Measurements from ENCODE around the gene ENPP3. TPM values are rescaled to one million over a fixed set of nuclear protein-coding genes. Genes with fewer than 3 reads are reported as not detected.

The ENPP3 gene
- total and polyA plus RNA-seq, 10 of the 15 experiments (the other 5 are each of a cell fraction or from before 2014, with no cell fraction given) = 0.01 TPM; not detected in 9

- POLR2A ChIA-PET = no interaction called here
Measured at GRCh38 chr6:131594074-131594473, 43.0 kb upstream of the ENPP3 start.

More at GRCh38 chr6:131594074-131594473, 43.0 kb upstream of the ENPP3 start:
- Histone ChIP-seq H3K36me3 (ENCODE audit: control insufficient read depth in 2 of 2, insufficient read depth in 2 of 2, low read length in 1 of 2) (peaks cover 0 to 26% of the 10 kb centered on the region in 2 experiments; a peak in 2 of 4 replicates), H4K20me1 (ENCODE audit: control insufficient read depth, insufficient read depth) (no peaks in the 10 kb centered on the region), H3K79me2 (ENCODE audit: control insufficient read depth, insufficient read depth, low read length) (no peaks in the 10 kb centered on the region), H3K27ac (ENCODE audit: control insufficient read depth, insufficient read depth) (no peak overlapping the region), H2AFZ (ENCODE audit: control insufficient read depth, low read depth, low read length) (no peak overlapping the region), H3K27me3 (replicated peaks in 1 of 2; ENCODE audit: control insufficient read depth in 2 of 2, insufficient read depth in 2 of 2, low read length in 1 of 2) (no peaks in the 10 kb centered on the region), H3K9ac (ENCODE audit: control insufficient read depth, insufficient read depth, low read length) (no peak overlapping the region), H3K9me3 (replicated peaks; ENCODE audit: control insufficient read depth, insufficient read depth, low read length) (no peaks in the 10 kb centered on the region), H3K4me3 (no peak overlapping the region), H3K4me1 (ENCODE audit: control insufficient read depth, insufficient read depth, low read length) (no peaks in the 10 kb centered on the region), H3K4me2 (ENCODE audit: control insufficient read depth, insufficient read depth) (no peak overlapping the region)
- 95% methylated on average over 11 of the region's 11 CpGs for WGBS (ENCODE audit: insufficient coverage, insufficient replicate concordance, low lambda C conversion rate, missing lambda C conversion rate)
- intact Hi-C loops (cut with micrococcal nuclease; ENCODE audit: unreplicated experiment) (no loop called here), in situ Hi-C loops (cut with MboI) (no loop called here)
- CTCF ChIA-PET = no interaction called here
- SMC1A ChIA-PET (ENCODE audit: uncharacterized antibody, unreplicated experiment) = no interaction called here
- DNase-seq (ENCODE audit: low read depth, low spot score) = no peak
- BruUV-seq (replicated peaks) = no TSS peak
- TF ChIP-seq ZNF592 (IDR thresholded peaks at IDR 0.05) (no peak), RCOR1 (conservative IDR thresholded peaks at IDR 0.05; ENCODE audit: low read depth, low read length) (no peak), RBBP5 (conservative IDR thresholded peaks at IDR 0.05) (no peak)
- RAD21 ChIA-PET (ENCODE audit: unreplicated experiment) = no interaction called here
- no peak for ATAC-seq
- no peak for FAIRE-seq

All from GM12878 (cell line).